Fibroblast of skin of abdomen (primary cell): ENCODE data around the gene DYNC1H1. TPM values are rescaled to one million over a fixed set of nuclear protein-coding genes. Genes with fewer than 3 reads are reported as not detected.

Experiments used
- DNase-seq: peaks from one replicate; pipeline ENCODE4 v3.0.0-alpha.2; 2013
- polyA plus RNA-seq, 2 experiments: library from polyadenylated mRNA; unstranded; fragments of 120-200 nt; gene quantifications; one replicate each; pipeline ENCODE4 v1.2.1, GENCODE V29; 2013; ENCODE audit not compliant: insufficient read length in 2 of 2

The DYNC1H1 gene
- 299 TPM for polyA plus RNA-seq (2013, experiment 1 of 2; ENCODE audit: insufficient read length)
- 279 TPM for polyA plus RNA-seq (2013, experiment 2 of 2; ENCODE audit: insufficient read length)

GRCh38 chr14:101964297-101965180, at the start of gene DYNC1H1:
Gene DYNC1H1 (plus strand): TSS chr14:101964573. CDS start chr14:101964692, 119 bp downstream.
- DNase-seq: peak; percentile 93

GRCh38 chr14:101915871-101916815, 48.2 kb upstream of the DYNC1H1 start:
- no peak for DNase-seq

DNA sequence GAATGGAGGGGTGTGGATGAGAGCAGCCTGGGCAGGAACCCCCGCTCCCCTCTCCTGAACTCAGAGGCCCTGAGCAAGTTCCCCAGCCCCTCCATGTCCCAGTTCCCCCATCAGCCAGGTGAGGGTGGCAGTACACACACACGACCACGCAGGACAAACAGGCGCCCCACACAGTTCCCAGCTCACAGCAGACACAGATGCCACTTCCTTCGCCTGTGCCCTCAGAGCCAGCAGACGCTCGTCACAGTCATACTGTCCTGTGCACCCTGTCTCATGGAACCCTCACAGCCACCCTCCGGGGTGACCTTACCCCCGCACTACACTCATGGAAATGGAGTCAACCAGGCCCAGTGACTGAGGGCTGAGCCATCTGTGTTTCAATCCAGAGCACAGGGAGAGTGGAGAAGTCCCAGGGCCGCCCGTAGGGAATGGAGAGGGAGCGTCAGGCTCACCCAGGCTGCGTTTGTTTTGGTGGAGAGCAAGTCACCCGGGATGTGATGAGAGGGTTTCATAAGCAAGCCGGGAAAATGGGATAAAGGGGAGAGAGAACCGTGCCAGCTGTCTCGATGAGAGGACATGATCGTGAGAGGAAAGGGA, 47.5 kb upstream of the DYNC1H1 start:
- no peak for DNase-seq

DNA sequence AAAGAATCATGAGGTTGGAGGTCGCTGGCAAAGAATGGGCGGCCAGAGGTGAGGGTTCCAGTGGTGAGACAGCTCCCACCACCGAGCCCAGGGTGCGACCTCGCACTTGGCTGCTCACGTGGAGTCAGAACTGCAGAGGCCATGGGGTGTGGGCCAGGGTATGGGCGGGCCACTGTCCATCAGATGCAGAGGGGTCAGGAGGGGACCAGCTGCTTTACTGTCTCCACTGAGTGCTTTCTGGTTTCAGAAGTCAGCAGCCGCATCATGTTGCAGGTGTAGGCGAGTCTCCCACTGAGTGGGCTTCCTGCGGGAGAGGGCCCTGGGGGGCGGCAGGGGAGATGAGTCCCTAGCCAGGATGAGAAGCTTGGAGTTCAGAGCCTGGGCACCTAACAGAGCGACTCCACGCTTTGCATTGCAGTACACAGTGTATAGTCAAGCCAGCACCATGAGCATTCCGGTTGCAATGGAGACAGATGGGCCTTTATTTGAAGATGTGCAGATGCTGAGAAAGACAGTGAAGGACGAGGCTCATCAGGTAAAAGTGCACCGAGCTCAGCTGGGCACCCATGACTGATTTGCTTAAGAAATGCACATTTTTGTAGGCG, 46.9 kb upstream of the DYNC1H1 start:
- no peak for DNase-seq

- DNase-seq: no peak
Observed at GRCh38 chr14:101918065-101918989, 46.0 kb upstream of the DYNC1H1 start.

DNA sequence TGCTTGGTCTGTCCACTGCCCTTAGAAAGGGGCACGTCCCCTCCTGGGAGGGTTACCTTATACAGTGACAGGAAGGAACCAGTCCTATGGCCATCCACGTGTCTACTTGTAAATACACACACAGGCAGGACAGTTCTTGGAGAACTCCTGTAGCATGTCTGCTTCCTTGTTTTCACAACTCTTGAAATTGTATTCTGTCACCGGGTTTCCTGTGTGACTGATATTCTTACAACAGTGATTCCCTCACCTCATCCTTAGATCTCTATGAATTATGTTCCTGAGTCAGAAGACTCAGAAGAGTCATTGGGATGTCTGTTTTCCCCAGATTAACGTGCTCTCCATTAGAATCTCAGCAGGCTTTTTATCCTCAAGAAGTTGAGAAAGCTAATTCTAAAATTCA, 44.1 kb upstream of the DYNC1H1 start:
- DNase-seq: no peak

DNA sequence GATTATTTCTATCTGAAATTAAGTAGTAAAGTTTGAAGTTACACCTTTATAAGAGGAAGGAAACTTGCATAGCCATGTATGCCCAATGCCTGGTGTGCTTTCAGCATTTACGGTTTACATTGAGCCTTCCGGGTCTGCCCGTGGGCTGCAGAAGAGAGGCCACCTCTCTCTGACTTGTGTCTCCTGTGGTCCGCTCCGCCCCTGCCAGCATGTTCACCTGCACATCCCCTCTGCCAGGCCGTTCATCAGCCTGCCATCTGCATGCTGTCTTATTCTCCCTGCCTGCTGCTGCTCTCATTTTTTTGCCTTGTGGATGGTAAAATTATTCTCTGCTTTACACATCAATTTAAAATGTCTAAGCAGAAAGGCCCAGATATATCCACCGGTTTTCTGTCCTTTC, 41.5 kb upstream of the DYNC1H1 start:
- no peak for DNase-seq

- DNase-seq: no peak
Observed at GRCh38 chr14:101925152-101925551, 39.2 kb upstream of the DYNC1H1 start.

- no peak for DNase-seq
Observed at GRCh38 chr14:101926085-101926484, 38.3 kb upstream of the DYNC1H1 start.

- DNase-seq: no peak
Observed at GRCh38 chr14:101926620-101927019, 37.8 kb upstream of the DYNC1H1 start.

DNA sequence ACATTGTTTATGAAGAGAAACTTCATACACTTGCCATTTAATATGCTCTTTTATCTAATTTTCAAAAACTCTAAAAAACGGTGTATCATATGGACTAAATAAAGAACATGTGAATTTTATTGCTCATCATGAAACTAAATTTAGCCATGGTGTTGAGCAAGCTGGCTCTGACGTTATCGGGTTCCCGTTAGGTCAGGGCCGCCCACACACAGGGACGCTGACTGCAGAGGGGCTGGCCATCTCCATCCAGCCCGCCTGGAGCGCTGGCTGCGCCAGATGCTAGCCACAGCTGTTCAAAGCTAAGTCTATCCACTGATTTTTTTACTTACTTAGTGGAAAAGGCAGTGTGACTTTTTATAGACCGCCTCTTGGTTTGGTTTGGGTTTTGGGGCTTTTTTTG, 36.5 kb upstream of the DYNC1H1 start:
- peak; percentile 93 for DNase-seq

- DNase-seq: no peak
Observed at GRCh38 chr14:101928415-101928841, 35.9 kb upstream of the DYNC1H1 start.

GRCh38 chr14:101929096-101929495, 35.3 kb upstream of the DYNC1H1 start:
- no peak for DNase-seq

DNA sequence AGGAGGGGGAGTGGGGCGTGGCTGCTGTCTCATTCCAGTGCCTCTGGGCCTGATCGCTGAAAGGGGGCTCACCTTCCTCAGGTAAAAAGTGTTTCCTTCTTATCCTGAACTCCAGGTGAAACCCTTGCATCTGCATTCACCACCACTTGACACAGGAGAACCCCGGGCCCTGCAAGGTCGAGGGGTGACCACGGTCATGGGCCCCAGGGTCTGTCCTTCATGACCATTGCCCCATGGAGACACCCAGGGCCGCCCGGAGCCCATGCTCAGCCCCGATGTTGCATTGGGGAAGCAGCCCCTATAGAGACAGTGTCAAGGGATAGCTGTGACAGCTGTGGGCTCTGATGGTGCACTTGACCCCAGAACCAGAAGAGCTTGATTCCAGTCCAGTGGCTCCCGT, 34.4 kb upstream of the DYNC1H1 start:
- DNase-seq: no peak

GRCh38 chr14:101932673-101933072, 31.7 kb upstream of the DYNC1H1 start:
- no peak for DNase-seq

- no peak for DNase-seq
Observed at GRCh38 chr14:101933209-101933608, 31.2 kb upstream of the DYNC1H1 start.

DNA sequence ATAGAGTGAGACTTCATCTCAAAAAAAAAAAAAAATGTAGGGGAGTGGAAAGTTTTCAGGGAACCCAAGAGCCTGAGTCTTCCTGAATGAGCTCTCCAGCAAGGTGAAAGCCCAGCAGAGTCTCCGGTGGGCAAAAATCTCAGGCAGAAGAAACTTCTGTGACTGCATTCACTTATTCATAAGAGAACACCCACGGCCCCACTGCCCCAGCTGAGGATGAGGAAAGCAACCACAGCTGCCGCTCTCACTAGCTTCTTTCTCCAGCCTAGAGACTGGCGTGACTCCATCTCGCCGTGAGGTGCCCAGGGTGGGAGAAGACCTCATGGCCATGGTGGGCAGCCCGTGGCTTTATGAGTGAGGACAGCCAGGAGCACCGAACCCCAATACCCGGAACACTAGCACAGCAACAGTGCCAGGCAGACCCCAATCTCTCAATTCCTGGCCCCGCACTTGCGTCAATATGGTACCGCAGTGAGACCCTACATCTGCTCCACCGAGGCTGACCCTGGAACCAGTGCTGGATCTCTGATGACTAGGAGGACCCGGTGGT, 29.7 kb upstream of the DYNC1H1 start:
- no peak for DNase-seq

DNA sequence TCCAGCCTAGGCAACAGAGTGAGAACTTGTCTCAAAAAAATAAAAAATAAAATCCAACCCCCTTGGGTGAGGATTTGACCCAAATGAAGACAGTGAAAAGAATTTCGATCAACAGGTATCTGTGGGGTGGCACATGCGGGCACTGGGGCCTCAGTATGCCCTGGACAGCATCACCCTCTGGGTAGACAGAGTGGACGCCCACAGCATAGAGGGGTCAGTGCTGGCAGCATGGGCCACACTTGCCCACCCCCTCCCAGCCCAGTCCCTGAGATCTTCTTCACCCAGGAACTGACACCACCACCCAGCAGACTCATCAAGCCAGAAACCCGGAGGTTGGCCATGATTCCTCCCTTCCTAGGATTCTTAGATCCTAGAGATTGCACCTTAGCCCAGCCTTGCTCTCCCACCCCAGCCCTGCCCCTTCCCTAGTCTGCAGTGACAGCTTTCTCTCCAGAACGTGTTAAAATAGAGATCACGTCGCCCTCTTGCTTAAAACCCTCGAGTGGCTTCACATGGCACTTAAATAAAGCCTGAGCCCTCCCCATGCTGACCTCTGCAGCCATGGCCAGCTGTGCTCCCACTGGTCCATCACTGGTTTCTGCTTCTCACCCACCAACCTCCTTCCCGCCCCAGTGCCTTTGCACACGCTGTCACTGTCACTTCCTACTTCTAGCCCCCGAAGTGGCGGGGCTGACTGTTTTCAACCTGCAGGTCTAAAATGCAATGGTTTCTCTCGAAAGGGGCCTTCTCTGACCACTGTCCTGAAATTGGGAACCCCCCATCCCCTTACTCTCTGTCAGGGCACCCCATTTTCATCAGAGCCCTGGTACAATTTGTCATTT, 26.2 kb upstream of the DYNC1H1 start:
- DNase-seq: no peak

DNA sequence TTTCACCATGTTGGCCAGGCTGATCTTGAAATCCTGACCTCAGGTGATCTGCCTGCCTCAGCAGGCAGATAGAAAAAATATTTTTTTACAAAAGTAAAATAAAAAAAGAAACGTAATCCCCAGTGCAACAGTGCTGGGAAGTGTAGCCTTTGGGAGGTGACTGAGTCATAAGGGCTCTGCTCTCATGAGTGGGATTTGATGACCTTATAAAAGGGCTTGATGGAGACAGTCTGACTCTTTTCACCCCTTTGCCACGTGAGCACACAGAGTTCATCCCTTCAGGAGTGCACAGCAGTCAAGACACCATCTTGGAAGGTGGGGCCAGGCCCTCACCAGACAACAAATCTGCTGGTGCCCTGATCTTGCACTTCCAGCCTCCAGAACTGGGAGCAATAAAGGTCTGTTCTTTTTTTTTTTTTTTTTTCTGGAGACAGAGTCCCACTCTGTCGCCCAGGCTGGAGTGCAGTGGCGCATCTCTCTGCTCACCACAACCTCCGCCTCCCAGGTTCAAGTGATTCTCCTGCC, 24.7 kb upstream of the DYNC1H1 start:
- DNase-seq: no peak

DNA sequence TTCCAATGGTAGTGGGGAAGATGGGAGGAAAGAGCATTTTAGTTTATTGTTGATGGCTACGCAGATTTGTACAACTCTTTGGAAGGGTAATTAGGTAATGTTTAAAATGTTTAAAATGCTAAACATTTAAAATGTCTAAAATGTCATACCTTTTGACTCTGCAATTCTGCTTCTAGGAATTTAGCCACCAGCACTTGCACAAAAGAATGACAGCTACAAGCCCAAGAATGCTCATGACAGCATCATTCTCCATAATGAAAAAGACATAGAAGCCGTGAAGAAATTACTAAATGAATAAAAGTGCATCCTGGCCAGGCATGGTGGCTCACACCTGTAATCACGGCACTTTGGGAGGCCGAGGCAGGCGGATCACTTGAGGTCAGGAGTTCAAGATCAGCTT, 19.9 kb upstream of the DYNC1H1 start:
- no peak for DNase-seq
